NCI-H1417 treated with DMSO at 0.1 percent for 48 hours (cell line): ENCODE measurements around the gene SLC35F3.

Experiments used
- DNase-seq: peaks from one replicate; lab custom pipeline; 2025; lab: John Stamatoyannopoulos, UW

SLC35F3 gene

DNA sequence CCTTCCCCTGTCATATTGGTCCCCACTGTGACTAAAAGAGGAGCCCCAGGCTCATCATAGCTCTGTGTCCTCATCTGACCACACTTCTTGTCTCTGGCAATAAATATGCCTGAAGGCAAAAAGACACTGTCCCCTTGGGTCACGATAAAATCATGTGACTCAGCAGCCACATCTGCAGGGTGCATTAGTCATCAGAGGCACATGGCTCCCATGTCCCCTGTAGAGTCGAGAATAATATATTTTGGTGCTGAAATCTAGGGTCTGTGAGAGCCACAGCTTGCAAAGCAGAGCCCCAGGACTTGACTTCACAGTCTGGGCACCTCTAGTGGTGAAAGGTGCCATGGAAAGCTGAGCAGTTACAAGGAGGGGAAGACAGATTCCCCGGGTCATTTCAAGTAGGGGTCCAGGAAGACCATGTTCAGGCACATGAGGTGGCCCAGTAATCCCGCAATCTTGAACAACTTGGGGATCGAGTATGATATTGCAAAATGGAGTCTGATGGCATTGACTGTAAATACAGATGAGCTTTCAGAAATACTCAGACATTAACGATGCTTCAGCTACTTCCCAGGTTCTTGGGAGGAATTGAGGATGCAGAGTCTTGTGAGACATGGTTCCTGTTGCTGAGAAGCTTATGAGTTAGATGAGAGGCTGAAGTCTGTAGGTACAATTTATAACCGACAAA lies 68.6 kb downstream of the SLC35F3 start:
- no peak for DNase-seq

DNA sequence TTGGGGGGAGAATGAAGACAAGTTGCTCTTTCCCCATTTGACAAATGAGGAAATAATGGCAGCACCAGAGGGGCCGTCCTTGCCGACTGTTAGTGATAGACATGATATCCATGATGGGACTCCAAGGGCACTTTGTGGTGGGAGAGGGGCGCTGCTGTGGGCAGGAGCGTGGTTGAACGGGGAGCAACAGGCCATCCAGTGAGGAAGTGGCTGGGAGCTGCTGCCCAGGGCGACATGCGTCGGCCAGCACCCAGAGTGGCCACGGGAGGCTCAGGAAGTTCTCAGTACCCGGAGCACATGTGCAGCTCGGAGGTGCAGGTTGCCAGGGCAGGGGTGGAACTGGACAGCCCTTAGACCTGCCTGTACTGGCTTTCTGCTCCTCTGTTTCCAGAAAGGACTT lies 71.0 kb downstream of the SLC35F3 start:
- DNase-seq, result no peak

DNA sequence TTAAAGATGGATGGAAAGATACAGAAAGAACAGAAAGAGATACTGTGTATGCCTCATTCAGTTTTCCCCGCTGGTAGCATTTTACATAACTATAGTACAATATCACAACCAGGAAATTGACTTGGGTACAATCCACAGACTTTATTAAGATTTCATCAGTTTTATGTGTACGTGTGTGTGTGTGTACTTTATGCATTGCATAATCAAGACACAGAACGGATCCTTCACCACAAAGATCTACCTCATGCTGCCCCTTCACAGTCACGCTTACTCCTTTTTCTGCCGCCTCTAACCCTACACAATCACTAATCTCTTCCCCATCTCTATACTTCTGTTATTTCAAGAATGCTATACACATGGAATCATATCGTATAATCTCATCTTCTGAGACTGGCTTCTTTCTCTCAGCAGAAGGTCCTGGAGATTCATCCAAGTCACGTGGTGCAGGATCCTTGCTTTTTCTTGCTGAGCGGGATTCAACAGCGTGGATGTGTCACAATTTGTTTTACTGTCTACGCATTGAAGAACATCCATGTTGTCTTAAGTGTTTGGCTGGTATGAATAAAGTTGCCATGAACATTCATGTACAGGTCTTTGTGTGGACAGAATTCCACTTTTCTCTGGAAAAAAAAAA lies 76.7 kb downstream of the SLC35F3 start:
- no peak for DNase-seq

DNA sequence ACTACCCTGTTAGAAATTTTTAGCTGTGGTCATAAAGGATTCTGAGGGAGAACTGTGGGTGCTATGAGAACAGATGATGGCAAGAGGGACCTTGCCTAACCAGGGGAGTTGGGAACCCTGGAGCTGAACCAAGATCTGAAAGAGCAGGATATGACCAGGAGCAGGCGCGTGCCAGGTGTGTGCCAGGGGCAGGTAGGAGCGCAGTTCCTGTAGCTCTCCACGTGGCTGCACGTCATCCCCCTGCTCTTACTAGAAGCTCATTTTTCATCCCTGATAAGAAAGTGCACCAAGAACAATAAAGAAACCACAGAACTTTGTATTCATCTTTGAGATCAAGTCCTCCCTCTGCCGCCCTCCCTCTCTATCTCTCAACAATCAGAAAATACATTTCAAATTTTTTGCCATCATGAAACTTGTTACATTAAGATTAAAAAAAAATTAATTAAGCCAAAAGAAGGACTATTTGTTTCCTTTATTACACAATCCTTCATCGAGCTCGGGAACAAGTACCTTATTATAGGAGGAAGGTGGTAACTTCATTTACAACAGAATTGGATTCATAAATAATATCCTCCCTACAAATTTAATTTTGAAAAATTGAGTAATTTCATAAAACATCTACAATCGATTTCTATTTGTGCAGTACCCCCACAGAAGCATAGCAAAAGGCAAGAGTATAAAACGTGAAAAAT lies 78.5 kb downstream of the SLC35F3 start:
- no peak for DNase-seq

DNA sequence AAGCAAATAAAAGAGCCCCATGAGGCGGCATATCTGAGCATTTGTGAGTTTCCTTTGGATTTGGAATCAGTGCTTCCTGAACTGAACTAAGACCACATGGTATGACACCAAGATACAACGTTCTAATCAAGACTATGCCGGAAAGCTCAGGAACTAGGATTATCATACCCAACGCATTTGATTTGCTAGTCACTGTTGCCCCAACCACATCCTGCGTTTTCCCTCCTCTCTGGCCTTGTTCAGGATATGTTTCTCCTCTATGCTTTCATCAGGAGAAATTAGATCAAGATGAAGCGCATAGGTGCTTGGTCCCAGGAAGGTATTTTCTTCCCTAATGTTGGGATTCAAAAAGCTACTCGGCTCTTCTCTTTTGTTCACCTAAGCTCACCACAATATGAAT lies 79.3 kb downstream of the SLC35F3 start:
- no peak for DNase-seq

DNA sequence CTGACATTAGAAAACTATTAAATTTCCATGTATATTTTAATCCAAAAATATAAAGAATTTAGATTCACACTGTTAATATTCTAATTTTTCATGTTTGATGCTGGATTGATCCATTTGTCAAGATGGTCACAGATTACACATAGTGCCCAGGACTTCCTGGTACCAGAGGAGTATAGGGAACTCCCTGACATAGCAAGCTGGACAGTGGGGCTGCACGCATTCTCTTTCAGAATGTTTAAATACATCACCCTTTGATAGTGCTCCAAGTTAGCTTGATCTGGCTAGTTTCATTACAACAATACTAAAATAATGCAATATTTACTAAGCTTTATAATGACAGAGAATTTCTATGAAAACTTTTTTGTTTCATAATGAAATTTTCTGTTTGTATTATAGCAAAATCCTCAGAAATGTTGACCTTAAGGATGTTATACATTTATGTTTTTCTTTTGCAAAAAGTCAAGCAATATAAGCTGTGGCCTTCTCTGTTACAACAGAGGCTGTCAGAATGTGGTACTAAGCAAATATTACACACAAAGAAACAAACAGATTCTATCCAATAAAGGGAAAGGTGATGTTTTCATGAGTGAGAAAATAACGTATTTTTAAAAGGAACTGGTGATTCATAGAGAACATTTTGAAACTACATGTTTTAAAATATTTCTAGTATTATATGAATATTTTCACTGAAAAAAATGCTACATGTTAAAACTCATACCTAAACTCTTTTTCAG lies 84.7 kb downstream of the SLC35F3 start:
- DNase-seq, result no peak

DNA sequence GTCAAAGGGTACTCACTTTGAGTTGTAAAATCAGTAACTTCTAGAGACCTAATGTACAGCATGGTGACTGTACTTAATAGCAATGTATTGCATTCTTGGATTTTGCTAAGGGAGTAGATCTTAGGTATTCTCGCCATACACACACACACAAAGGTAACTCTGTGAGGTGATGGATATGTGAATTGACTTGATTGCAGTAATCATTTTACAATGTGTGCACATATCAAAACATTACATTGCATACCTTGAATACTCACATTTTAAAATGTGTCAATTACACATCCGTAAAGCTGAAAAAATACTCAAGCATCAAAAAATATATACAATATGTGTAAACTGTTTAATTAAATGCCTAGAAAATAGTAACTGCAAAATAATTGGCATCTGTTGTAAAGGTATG lies 86.0 kb downstream of the SLC35F3 start:
- DNase-seq, result no peak

DNA sequence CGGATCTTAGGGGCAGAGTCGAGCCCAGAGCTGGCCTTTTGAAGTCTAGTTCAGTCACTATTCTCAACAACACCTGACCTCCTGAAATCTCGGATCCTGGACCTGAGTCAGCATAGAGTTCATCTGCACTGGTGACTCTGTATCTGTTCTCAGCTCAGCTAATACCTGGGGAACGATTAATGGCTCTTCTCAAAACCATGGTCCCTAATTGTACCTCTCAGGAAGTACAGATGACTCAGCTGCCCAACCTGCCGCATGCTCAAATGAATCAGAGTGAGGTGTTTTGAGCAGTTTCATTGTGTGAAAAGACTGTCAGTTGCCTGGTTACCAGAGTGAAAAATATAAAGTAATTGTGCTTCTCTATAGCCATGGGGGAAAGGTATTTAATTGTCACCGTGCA lies 89.2 kb downstream of the SLC35F3 start:
- peak; percentile 68 for DNase-seq

DNA sequence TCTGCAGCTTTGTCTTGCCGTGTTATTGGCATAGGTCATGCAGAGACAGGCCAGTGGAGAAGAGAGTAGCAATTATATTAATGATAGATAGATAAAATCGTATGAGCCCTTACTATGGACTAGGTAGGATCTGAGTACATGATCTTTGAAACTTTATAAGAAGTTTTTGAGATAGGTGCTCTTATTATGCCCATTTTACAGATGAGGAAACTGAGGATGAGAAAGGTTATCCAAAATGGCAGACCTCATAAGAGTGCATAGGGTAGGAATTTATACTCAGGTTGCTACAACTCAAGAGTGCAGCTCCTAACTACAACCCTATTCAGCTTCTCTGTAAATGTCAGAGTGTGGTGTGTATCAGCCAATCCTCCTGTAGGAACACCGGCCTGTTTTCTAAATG lies 89.6 kb downstream of the SLC35F3 start:
- DNase-seq, result no peak

DNA sequence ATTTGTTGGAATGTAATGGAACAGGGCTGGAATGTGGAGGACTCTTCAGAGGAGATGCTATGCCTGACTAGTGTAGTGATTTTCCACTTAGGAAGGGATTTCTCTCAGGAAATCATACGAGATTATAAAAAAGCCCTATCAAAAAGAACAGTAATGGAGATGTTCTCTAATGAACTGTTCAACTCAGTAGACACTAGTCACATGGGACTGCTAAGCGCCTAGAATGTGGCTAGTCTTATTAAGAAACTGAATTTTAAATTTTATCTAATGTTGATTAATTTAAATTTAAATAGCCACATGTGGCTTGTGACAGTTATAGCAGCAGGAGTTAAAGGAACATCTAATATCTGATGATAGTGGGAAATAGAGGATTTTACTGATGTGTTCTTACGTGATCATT lies 94.0 kb downstream of the SLC35F3 start:
- no peak for DNase-seq

DNA sequence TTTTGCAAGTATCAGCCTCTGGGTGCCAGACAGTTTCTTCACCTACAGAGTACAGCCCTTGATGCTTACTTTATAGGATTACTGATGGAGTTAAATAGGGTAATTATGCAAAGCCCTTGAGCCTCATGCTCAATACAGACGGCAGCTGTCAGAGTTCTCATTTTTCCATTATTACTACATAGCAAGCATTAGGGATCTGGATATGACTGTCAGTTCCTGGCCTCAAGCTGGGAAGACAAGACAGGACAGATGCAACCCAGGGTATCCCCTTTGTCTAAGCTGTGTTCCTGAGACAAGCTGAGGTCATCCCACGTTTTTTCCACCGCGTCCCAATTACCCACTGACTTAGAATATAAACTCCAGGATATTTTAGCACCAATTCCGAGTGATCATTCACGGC lies 94.4 kb downstream of the SLC35F3 start:
- DNase-seq, result peak; percentile 54

DNA sequence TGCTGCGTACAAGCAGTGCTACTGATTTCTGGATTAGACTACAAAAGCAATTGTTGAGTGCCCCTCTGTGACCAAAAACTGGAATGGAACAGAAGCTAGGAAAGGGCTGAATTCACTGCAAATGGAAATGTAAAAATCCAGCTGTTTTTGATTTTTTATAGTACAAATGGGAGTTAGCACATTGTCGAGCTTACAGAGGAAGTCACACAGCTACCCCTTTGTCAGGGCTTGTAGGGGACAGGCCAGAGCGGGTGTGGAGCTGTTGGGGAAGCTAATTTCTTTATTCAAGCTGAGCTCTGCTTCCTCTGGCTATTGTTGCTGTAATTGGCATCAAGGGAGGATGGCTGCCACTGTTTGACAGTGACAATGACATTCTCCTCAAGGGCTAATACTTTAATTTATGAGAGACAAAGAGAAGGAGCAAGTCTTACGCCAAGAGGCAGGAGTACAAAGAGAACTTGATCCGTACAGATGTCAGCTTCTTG lies 96.1 kb downstream of the SLC35F3 start:
- no peak for DNase-seq

DNA sequence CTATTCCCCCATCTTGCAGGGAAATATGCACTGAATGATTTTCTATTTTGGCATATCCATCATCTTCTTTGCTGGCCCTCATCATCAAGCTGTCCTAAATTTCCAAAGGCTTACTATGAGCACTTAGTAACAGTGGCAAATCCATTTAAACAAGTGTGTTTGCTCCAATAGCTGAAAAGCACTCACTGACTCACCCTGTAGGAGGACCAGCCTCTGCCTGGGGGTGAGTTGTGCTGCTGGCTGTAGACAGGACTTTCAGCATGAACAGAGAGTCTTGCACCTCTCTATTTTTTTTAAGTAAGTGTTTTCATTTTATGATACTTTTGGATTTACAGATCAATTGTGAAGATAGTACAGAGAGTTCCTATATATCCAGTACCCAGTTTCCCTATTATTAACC lies 97.3 kb downstream of the SLC35F3 start:
- no peak for DNase-seq

DNA sequence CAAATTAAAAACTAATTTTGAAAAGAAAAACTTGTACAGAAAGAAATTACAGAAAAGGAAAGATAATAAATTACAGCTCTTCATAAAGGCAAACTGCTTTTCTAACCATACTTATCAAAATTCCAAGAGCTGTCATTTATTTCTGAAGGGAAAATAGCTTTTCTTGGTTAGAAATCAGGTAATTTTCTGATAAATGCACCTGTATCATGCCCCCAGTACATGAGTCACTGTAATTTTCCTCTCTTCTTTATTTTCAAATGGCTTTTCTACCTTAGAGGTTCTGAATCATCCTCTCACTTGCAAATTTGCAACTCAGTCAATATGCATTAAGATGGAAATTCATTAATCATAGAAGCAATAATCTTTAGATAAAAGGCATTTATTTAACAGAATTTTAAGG lies 100.1 kb downstream of the SLC35F3 start:
- DNase-seq, result no peak

DNA sequence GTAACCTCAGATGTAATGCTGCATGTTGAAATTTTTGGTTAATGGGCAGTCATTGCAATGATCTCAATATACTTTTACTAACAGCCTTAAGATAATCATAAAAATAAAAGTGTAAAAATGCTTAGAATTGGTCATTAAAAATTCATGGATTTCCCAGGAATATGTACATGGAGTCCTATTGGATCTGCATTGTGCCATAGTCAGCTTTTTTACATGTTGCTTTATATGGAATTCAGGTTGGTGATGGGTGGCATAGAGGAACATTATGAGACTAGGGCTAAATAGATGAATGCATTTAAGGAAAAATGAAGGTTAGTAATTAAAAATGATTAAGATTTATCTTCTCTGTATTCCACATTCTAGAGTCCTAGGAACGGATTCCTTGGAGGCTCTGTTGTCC lies 103.2 kb downstream of the SLC35F3 start:
- DNase-seq, result no peak

DNA sequence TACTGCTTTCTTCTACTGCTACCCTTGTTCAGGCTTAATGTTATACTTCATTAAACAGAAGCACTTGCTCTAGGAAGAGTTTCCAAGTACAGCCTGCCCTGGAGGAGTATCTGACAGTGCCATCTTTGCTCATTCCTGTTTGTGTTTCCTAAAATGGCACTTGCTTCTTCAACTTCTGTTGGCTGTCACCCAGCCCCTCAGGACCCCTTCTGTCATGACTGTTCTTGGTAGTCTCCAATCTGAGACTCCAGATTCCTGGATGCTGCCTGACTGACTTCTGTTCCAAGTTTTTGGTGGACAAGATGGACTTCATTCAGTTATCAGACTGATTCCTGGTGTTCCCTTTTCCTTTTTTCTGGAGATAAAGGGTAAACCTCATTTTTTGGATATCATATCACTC lies 104.1 kb downstream of the SLC35F3 start:
- DNase-seq, result no peak

DNA sequence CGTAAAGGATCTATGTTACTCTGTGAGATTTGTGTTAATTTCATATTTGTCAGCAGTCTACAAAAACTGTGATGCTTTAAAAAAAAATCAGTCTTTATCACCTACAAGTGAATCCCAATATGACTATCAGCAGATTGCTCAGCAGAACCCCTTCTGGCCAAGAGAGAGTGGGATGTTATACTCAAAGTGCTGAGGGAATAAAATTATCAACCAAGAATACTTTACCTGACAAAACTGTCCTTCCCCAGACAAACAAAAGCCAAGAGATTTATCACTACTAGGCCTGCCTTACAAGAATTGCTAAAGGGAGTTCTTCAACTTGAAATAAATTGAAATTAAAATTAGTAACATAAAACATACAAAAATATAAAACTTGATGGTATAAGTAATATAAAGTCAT lies 105.2 kb downstream of the SLC35F3 start:
- DNase-seq, result no peak

DNA sequence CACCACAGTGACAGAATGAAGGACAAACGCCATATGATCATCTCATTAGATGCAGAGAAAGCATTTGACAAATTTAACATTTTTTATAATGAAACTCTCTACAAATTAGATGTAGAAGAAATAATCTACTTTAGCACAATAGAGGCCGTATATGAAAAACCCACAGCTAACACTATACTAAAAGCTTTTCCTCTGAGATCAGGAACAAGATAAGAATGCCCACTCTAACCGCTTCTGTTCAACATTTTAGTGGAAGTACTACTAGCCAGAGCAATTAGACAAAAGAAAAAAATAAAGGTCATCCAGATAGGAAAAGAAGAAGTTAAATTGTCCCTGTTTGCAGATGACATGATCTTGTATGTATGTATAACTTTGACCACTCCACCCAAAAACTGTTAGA lies 109.7 kb downstream of the SLC35F3 start:
- DNase-seq, result no peak

DNA sequence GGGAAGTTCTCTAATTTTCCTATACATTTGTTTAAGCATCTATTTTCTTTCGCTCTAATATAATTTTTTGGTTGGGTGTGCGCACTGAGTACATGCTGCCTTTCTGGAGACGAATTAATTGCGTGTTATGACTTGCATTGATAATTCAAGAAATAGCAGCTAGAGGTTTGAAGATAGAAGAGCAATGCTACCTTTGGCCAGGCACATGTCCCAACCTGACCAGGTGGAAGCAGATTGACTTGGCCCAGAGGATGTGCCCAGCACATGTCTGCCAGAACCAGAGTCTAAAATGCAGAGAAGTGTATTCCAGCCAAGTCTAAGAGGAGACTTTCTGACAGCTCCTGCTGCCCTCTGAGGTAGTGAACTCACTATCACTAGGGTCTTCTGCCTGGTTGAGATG lies 114.3 kb downstream of the SLC35F3 start:
- no peak for DNase-seq

DNA sequence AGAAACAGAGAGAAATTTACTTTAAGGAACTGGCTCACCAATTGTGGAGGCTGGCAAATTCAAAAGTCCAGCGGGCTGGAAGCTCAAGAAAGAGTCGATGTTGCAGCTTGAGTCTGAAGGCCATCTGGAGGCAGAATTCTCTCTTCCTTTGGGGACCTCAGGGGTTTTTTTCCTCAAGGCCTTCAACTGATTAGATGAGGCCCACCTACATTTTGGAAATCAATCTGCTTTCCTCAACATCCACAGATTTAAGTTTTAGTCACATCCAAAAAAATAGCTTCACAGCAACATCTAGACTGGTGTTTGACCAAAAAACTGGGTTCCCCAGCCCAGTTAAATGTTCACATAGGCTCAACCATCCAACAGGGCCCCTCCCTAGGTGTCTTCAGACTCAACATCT lies 114.9 kb downstream of the SLC35F3 start:
- no peak for DNase-seq

DNA sequence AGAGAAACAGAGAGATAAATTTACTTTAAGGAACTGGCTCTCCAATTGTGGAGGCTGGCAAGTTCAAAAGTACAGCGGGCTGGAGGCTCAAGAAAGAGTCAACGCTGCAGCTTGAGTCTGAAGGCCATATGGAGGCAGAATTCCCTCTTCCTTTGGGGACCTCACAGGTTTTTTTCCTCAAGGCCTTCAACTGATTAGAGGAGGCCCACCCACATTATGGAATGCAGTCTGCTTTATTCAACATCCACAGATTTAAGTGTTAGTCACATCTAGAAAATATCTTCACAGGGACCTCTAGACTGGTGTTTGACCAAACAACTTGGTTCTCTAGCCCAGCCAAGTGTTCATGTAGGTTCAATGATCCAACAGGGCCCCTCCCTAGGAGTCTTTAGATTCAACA lies 117.8 kb downstream of the SLC35F3 start:
- no peak for DNase-seq

DNA sequence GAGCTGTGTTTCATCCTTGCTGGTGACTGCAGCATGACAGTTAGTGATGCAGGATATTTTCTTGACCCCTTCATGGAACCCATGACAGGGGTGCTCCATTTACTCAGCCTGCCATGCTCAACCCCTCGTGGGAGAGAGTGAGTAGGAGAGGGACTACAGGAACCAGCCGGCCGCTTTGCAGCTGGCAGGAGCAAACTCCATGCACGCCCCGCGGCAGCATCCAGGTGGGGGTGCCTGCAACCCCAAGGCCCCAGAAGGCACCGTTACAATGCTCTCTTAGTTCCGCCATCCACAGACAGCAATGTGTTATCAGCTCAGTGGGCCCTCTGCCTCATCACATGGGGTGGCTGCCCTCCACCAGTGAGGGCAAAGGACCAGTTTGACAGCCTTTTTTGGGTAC lies 135.1 kb downstream of the SLC35F3 start:
- DNase-seq, result no peak
